GM20431 (cell line): ENCODE measurements around the gene PLK4.

Source experiments
- in situ Hi-C: fragments of 300-500 bp; cut with MseI, MboI; formaldehyde crosslinking; loops from one replicate; pipeline ENCODE4 v1.15.0; 2020; ENCODE audit warnings: low sequenced_read_pairs; ENCODE audit not compliant: unreplicated experiment

The PLK4 gene

DNA sequence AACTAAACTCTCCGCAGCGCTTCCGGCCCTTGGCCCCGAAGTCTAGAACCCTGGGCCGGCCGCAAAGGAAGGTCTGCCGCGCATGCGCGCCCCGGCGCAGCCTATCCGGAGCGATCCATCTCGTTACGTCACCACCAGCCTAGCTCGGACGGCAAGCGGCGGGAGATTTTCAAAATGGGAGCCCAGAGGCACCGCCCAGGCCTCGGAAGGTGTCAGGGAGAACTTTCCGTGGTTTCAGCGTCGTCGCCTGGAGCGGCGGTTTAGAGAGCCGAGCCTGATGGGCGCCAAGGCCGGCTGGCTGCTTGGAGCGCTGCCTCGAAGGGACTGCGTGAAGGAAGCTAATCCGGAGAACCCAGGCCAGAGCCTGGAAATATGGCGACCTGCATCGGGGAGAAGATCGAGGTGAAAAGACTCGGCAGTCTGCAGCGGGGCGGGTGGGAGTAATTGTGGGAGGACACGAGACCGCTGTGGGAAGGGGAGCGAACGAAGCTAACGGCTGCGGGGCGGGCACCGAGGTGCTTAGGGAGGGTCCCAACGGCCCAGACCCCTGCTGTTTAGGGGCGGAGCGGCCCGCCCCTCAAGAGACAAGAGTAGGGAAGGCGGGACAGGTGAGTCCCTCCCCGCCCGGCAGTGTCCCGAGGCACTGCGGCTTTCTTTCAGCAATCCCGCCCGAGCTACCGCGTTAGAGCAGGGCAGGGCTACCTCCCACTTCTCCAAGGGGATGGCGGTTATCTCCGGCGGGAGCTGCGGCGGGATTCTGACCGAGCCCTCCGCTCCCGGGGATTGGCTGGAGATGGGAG is at the start of gene PLK4:
Gene PLK4, plus strand, starts transcription at position 131 of the 800 bp plus-strand sequence. Its CDS starts 242 bp downstream, at position 373.
- in situ Hi-C loops = no loop called here

DNA sequence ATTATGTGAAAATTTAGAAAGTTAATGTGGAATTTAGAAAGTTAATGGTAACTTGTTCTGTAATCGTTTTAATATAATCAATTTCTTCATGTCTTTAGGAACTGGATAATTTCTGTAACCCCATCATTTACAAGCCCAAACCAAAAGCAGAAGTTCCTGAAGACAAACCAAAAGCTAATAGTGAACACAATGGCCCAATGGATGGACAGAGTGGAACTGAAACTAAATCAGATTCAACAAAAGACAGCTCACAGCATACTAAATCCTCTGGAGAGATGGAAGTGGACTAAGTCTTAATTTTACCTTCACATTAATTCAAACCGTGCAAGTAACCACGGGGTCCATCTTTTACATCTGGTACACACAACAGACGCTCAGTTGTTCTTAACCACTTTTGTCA is 48.1 kb upstream of the PLK4 start:
- in situ Hi-C loops = no loop called here

DNA sequence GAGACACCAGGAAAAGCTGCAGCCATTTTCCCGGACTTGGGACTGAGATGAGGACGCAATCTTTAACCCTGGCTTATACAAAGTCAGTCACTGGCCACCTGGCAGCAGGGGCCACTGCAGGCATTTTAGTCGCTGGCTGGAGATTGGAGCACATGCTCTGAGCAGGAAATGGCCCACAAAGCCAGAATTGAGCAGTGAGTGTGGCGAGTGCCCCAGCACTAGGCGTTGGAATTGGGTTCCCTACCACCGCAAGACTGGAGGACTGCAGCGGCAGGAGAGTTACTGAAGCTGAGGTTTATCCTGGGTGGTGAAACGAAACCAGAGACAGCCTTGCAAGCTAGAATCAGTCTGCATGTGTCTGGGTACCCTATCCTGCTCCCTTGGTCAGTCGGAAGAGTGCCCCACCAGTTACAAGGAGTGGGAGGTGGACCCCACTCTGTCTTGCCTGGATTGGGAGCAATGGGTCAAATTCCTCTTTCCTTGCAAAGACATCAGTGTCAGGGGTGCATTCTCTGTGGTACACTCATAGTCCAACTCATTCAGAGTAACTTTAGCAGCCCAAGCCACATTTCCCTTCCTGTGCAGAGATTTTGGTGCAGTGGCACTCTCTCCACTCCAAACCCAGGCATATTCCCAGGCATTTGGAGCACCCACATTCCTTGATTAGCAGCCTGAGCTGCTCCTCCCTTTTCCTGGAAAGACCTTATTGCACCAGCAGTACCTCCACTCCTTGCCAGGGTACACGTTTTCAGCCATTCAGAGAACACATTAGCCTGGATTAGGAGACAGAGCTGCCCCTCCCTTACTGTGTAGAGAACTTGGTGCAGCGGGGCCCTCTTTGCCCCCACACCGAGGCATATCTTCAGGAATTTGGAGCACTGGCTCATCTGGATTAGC is 36.7 kb upstream of the PLK4 start:
- in situ Hi-C loops = no loop called here

DNA sequence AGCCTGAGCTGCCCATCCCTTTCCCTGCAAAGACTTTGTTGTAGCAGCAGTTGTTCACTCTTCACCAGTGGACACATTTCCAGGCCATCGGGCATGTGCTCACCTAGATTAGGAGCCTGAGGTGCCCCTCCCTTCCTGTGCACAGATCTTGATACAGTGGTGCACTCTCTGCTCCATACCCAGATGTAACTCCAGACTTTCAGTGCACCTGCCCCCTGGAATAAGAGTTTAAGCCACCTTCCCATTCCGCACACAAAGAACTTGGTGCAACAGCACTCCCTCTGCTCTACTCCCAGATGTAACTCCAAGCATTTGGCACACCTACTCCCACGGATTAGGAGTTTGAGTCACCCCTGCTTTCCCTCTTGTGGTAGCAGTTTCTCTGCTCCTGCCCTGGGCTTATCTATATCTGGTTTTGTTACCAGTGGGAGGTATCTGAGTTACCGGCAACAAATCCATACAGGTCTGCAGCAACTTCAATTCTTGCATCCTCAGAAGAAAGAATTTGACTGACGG is 36.0 kb upstream of the PLK4 start:
- in situ Hi-C loops = no loop called here

DNA sequence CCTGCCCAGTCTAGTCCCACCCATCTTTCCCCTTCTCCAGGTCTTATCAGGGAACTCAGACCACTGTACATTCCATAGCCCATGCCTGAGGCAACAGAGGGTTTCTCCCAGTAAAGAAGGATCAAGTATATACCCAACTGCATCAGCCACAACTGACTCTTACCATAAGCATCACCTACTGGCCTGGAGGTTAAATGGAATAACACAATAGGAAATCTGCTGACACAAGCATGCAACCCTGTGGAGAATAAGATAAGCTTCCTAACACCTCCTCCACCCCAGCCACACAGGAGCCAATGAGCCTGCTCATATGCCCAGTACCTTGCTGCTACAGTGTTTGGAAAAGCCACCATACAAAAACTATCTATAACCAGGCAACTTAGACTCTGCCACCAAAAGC is 34.6 kb upstream of the PLK4 start:
- in situ Hi-C loops = no loop called here

DNA sequence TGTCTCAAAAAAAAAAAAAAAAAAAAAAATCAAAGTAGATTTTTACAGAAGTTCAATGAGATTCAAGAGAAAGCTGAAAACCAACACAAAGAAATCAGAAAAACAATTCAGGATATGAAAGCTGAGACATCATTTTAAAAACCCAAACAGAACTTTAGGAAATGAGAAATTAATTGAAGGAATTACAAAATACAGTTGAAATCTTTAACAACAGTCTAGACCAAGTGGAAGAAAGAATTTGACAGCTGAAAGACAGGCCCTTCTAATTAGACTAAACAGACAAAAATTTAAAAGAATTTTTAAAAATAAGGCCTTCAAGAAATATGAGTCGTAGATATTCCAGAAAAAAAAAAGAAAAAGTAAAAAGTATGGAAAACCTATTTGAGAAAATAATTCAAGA is 33.9 kb upstream of the PLK4 start:
- in situ Hi-C loops = no loop called here

DNA sequence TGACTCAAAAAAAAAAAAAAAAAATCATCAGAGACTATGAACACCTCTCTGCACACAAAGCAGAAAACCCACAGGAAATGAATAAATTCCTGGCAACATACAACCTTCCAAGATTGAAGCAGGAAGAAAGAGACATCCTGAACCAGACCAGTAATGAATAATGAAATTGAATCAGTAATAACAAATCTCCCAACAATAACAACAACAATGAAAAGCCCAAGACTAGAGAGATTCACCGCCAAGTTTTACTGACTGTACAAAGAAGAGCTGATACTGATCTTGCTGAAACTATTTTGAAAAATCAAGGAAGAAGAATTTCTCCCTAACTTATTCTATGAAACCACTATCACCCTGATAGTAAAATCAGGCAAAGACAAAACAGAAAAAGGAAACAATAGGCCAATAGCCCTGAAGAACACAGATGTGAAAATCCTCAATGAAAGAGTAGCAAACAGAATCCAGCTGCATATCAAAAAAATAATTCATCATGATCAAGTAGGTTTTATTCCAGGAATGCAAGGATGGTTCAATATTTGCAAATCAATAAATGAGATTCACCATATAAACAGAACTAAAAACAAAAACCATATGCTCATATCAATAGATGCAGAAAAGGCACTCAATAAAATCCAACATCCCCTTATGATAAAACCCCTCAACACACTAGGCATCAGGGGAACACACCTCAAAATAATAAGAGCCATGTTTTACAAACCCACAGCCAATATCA is 31.0 kb upstream of the PLK4 start:
- in situ Hi-C loops = no loop called here

DNA sequence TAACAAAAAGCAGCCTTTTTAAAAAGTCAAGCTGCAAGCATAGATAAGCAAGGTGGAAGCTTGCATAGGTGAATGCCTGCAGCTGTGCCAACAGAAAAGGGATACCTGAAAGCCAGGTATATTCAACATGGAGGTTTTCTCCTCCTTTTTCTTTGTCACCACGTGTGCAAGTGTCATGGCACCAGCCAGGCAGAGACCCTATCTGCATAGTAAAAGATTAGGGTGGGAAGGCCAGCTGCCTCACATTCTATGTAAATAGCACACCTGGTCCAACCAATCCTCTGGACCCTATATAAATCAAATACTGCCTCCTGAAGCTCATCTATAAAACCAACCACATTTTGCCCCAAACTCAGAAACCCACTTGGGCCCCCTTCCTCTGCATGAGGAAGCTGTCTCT is 28.0 kb upstream of the PLK4 start:
- in situ Hi-C loops = no loop called here

DNA sequence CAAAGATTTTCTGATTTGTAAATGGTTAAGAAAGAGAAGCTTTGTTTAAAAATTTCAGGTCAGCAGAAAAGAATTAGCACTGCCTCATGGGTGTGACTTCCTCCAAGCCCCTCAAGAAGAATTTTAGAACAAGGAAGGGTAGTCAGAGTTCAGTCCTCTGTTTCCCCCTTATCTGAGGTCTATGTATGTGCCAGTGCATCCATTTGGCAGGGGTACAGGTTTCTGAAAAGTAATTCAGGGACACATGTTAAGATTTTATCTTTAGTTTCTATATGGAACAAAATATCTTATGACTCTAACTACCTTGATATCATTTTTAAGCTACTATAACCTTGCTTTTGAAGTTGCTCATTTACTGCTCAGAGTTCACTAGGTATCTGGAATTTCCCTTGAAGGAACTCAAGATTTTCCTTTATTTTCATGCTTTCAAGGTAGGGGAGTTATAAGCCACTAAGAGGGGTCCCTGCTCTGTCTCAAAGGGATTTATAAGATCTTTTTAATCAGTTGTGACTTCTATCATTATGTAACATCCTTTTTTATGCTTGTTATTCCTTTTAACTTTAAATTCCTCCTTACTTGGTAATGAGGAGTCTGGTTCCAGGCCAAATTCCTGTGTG is 24.4 kb upstream of the PLK4 start:
- in situ Hi-C loops = no loop called here

DNA sequence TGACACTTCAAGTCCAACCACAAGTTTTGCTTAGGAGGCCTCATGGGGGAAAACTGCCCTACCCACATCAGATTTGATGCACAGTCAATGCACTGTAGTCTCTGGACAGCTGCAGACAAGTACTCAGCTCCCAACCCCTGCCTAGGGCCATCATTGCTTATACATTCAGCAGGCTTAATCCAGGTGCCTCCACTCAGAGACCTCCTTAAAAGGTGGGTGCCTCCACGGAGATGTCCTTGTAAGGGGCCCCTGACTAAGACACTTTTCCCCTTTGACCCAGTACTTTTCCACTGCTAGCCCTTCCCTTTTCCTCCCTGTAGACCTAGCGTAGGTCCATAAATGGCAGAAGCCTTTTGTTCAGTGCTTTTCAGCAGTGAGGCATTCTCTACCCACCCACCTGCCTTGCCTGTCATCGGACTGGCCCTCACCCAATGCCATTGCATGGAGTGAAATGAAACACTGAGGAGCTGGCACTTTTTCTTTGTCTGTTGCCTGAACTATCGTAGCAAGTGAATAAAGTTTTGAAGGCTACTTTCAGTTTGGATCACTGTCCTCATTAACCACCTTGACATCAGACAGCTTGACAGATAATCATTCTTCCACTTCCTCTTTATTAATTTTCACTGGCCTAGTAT is 23.8 kb upstream of the PLK4 start:
- in situ Hi-C loops = no loop called here

DNA sequence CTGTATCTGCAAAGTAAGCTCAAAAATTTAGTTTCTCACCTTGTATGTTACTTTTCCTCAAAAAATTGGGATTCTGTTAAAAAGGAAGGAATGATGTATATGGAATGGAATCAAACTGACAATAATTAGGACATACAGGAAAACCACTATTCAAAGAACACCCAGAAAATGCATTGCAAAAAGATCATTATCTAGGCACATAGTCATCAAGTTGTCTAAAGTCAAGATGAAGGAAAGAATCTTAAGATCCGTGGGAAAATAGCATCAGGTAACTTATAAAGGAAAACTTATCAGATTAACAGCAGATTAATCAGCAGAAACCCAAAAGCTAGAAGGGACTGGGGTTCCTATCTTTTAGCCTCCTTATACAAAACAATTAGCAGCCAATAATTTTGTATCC is 23.1 kb upstream of the PLK4 start:
- in situ Hi-C loops = no loop called here

DNA sequence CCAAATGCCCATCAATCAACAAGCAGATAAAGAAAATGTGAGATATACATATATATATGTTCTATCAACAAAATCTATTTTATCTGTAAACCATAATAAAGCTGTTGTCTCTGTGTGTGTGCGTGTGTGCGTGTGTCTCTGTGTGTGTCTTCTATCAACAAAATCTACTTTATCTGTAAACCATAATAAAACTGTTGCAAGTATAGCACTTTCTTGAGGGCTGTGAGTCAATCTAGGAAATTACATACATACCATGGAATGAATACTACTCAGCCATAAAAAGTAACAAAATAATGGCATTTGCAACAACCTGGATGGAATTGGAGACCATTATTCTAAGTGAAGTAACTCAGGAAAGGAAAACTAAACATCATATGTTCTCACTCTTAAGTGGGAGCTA is 12.5 kb upstream of the PLK4 start:
- in situ Hi-C loops = no loop called here

DNA sequence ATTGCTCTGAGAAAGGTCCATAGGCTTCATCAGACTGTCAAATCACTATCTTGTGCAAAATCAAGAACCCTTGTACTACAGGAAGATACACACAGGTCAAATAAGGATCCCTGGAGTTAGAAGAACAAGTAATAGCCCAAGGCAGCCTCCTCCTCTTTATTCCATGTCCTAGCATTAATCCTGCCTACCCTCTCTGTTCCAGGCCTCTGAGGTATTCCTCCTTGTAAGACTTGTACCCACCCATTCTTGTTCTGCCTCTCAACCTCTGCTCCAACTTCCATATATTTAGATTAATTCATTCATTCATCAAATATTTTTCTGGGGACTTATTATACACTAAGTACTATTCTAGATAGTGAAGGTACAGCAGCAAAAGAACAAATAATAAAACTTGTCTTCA is 10.4 kb upstream of the PLK4 start:
- in situ Hi-C loops = no loop called here

DNA sequence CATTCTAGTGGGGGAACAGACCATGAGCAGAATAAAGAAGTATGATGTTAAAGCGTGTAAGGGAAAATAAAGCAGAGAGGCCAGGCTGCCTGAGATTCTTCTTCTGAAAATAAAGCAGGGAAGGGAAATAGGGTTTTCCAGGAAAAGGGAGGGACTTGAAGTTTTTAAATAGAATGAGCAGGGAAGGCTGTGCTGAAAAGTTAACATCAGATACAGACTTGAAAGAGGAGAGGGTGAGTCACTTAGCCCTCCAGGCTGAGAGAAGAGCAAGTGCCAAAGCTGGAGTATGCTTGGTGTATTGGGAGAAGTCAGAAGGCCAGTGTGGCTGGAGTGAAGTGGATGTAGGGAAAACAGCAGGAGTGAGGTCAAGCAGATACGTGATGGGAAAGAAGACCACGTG is 10.0 kb upstream of the PLK4 start:
- in situ Hi-C loops = no loop called here

DNA sequence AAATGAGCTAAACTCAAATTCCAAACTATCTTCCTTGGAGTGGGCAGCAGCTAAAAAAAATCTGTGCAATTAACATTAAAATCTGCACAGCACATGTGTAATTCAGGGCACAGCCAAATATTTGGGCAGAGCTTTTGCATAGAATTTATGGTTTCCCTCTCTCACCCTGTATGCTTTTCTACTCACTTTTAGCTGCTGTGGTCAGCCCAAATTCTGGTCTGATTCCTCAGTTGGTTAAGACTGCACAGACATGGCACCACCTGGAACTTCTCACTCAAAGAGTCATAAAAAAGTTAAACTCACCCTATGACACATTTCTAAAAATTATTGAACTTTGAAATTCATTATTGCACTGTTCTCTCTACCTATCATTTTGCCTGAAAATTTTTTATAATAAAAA is 4.9 kb upstream of the PLK4 start:
- in situ Hi-C loops = no loop called here

DNA sequence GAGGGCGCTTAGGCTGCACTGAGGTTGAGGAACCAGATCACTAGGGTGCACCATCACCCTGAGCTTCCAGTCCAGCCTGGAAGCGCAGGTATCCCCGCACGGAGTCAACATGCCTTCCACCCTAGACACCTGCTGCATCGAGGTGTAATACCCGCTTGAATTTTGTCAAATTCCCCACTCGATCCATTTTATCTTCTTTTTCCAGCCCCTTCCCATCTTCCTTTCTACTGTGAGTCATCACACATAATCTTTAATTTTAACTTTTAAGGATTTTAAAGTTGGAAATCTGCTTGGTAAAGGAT is 821 bp downstream of the PLK4 start:
- in situ Hi-C loops = no loop called here

DNA sequence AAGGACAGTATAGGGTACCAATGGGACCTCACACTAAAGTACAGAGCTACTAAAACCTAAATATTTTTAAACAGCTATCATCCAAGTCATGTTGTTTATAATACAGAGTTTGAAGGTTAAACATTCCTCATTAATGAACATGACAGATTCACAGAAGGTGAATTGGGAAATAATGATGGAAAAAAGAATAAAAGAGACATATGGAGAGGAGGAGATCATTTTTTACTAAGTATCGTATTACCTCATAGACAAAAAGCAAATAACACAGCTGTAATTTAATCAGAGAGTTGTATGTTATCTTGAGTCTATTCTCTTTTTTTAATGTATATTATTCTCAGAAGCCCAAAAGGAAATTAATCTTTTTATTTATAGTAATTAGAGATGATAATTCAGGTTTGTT is 7.9 kb downstream of the PLK4 start:
- in situ Hi-C loops = no loop called here

DNA sequence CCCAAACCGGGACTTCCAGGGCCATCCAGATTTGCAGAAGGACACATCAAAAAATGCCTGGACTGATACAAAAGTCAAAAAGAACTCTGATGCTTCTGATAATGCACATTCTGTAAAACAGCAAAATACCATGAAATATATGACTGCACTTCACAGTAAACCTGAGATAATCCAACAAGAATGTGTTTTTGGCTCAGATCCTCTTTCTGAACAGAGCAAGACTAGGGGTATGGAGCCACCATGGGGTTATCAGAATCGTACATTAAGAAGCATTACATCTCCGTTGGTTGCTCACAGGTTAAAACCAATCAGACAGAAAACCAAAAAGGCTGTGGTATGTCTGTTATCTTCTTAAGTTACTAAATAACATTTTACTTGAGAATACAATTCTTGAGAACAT is 9.2 kb downstream of the PLK4 start:
- in situ Hi-C loops = no loop called here

DNA sequence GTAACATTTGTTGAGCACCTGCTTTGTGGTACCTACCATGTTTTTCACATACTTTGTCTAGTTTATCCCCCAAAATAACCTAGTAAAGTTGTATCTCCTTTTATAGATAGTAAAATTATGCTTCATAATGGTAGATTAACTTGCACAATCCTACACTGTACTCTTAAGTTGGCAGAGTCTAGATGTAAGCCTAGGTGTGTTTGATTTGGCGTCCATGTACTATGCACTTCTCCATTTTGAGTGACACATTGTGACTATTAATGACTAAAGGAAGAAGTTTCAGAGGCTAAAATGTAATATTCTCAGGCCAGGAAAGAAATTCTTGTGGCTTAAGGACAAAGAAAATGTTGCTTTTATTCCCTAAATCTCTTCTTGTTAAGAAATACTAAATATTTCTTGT is 15.4 kb downstream of the PLK4 start:
- in situ Hi-C loops = no loop called here

DNA sequence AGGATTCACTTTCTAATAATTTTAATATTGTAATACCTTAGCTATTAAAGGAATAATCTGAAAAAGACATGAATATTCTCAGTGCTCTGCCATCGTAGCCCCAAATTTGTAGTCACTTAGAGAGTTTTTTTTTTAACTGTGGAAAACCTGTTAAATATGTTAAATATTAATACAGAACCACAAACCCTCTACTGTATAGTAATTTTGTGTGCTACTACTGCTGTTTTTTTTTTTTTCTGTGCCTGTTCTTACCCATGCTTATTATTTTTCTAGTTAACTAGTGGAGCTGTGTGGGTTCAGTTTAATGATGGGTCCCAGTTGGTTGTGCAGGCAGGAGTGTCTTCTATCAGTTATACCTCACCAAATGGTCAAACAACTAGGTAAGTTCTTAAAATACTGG is 15.8 kb downstream of the PLK4 start:
- in situ Hi-C loops = no loop called here
